Hepatocyte (in vitro differentiated cells): ENCODE results near the gene TXNL1. TPM values are rescaled to one million over a fixed set of nuclear protein-coding genes. Genes with fewer than 3 reads are reported as not detected.

Experiments used
- DNase-seq: peaks from one replicate; pipeline ENCODE4 v3.0.0-alpha.2; 2016; ENCODE audit warnings: low spot score
- H2AFZ ChIP-seq: fragments of 200-600 bp; sonication (generic); 2 replicates; pipeline ENCODE4 v1.6.0; 2016; ENCODE audit warnings: antibody characterized with exemption, mild to moderate bottlenecking
- H3K27ac ChIP-seq: fragments of 200-600 bp; sonication (generic); 2 replicates; pipeline ENCODE4 v1.5.1; 2016; ENCODE audit warnings: mild to moderate bottlenecking
- H3K27me3 ChIP-seq: fragments of 200-600 bp; sonication (generic); 2 replicates; pipeline ENCODE4 v1.6.1; 2016
- H3K36me3 ChIP-seq: fragments of 200-600 bp; sonication (generic); replicated peaks from 2 replicates; pipeline ENCODE4 v1.5.1; 2016; ENCODE audit warnings: low read depth; ENCODE audit not compliant: insufficient read depth
- H3K4me1 ChIP-seq: fragments of 200-600 bp; sonication (generic); 2 replicates; pipeline ENCODE4 v1.5.1; 2016; ENCODE audit warnings: mild to moderate bottlenecking, moderate library complexity; ENCODE audit not compliant: insufficient read depth
- H3K4me2 ChIP-seq: fragments of 200-600 bp; sonication (generic); 2 replicates; pipeline ENCODE4 v1.6.0; 2016
- H3K4me3 ChIP-seq: fragments of 200-600 bp; sonication (generic); 2 replicates; pipeline ENCODE4 v1.5.1; 2016; ENCODE audit warnings: mild to moderate bottlenecking
- H3K79me2 ChIP-seq: fragments of 200-600 bp; sonication (generic); 2 replicates; pipeline ENCODE4 v1.6.0; 2017; ENCODE audit warnings: mild to moderate bottlenecking
- H3K9me2 ChIP-seq: fragments of 200-600 bp; sonication (generic); replicated peaks from 2 replicates; pipeline ENCODE4 v1.6.0; 2017; ENCODE audit warnings: mild to moderate bottlenecking; ENCODE audit not compliant: insufficient read depth
- H3K9me3 ChIP-seq: fragments of 200-600 bp; sonication (generic); 2 replicates; pipeline ENCODE4 v1.5.1; 2016; ENCODE audit warnings: low read depth, mild to moderate bottlenecking
- H4K20me1 ChIP-seq: fragments of 200-600 bp; sonication (generic); 2 replicates; pipeline ENCODE4 v1.6.0; 2016; ENCODE audit warnings: mild to moderate bottlenecking; ENCODE audit not compliant: insufficient read depth, poor library complexity, severe bottlenecking
- CTCF ChIP-seq: fragments of 200-600 bp; sonication (generic); IDR thresholded peaks from 2 replicates; pipeline ENCODE4 v1.5.1; 2016; ENCODE audit warnings: antibody characterized with exemption, mild to moderate bottlenecking; ENCODE audit not compliant: poor library complexity
- EZH2 ChIP-seq: fragments of 200-600 bp; sonication (generic); IDR thresholded peaks from 2 replicates; pipeline ENCODE4 v1.6.1; 2016; ENCODE audit warnings: antibody characterized with exemption, mild to moderate bottlenecking, borderline replicate concordance
- EZH2phosphoT487 ChIP-seq: fragments of 200-600 bp; sonication (generic); IDR thresholded peaks from one replicate; pipeline ENCODE4 v1.6.1; 2018; ENCODE audit warnings: antibody characterized with exemption, mild to moderate bottlenecking, low read depth, moderate library complexity; ENCODE audit not compliant: unreplicated experiment, severe bottlenecking
- WGBS: methylation state at CpG from one replicate; pipeline ENCODE4 v1.1.6; 2016; ENCODE audit warnings: low lambda C conversion rate; ENCODE audit errors: missing lambda C conversion rate; 5-methylcytosine and 5-hydroxymethylcytosine counted together
- polyA plus RNA-seq: library from polyadenylated mRNA; unstranded; fragments of >200 nt; fragmentation: Nextera tagmentation; extraction: Ambion mirVana; gene quantifications from 2 replicates; pipeline ENCODE4 v1.2.1, GENCODE V29; 2016
- total RNA-seq: library from RNA; depleted of rRNA; stranded (reverse); fragments of >200 nt; gene quantifications from 2 replicates; pipeline ENCODE4 v1.2.3, GENCODE V29; 2014

TXNL1 gene
- total and polyA plus RNA-seq, 2 experiments from 2014 or later, result 60.8 to 77.0 TPM

- Histone ChIP-seq H3K9me3 (no peaks in the 10 kb centered on the region), H3K79me2 (no peaks in the 10 kb centered on the region), H3K27me3 (no peaks in the 10 kb centered on the region), H3K4me3 (no peak overlapping the region), H4K20me1 (no peaks in the 10 kb centered on the region), H3K4me2 (no peak overlapping the region), H3K27ac (no peak overlapping the region), H3K4me1 (peaks cover 7% of the 10 kb centered on the region), H2AFZ (no peak overlapping the region), H3K9me2 (no peaks in the 10 kb centered on the region), H3K36me3 (no peaks in the 10 kb centered on the region)
- DNase-seq, result no peak
- TF ChIP-seq EZH2phosphoT487, result no peak
- no peak for TF ChIP-seq CTCF
- TF ChIP-seq EZH2, result no peak
These were observed 58.9 kb downstream of the TXNL1 start for GRCh38 chr18:56579451-56579850.

GRCh38 chr18:56576826-56577573 lies 61.4 kb downstream of the TXNL1 start:
- 53% methylated on average over 14 of the region's 14 CpGs for WGBS
- Histone ChIP-seq H3K27ac (no peak overlapping the region), H3K4me2 (no peak overlapping the region), H3K9me2 (no peaks in the 10 kb centered on the region), H3K36me3 (no peaks in the 10 kb centered on the region), H2AFZ (no peak overlapping the region), H3K79me2 (no peaks in the 10 kb centered on the region), H3K4me3 (no peak overlapping the region), H4K20me1 (no peaks in the 10 kb centered on the region), H3K9me3 (no peaks in the 10 kb centered on the region), H3K27me3 (no peaks in the 10 kb centered on the region), H3K4me1 (peaks cover 7% of the 10 kb centered on the region)
- DNase-seq, result peak; percentile 13
- no peak for TF ChIP-seq EZH2
- no peak for TF ChIP-seq EZH2phosphoT487
- no peak for TF ChIP-seq CTCF

DNA sequence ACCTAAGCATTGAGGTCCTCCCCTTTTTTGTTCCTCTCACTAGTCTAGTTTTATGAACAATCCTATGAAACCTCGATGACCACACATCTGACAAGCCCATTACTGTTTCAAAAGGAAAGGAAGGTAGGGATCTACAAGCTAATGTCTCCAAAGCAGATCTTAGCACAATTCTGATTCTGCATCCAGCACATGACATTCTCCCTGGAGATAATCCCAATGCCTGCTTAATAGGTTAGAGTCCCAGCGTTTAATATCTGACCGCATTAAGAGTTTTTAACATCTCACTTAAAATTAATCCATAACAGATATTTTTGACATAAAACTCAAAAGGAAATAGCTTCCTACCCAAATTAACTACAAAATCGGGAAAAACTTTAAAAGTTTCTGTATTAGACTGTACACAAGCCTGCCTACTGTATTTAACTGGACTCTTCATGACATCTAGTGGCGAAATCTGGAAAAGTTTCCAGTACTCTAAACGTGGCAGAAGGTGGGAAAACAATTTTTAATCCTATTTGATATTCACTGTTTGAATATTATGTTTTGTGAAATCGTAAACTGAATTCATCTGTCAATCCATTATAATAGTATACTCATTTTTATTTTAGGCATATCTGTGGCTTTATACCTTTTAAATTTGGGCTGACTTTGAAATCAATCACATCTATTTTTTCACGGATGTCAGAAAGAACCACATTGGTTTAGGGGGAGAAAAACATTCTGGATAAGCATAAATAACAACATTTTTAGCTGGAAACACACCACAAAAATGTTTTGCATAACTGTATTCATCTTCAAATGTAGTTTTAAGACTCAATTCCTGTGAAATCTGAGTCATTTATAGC lies 62.4 kb downstream of the TXNL1 start:
- Histone ChIP-seq H3K36me3 (no peaks in the 10 kb centered on the region), H4K20me1 (no peaks in the 10 kb centered on the region), H3K4me2 (peak overlapping the region; percentile 26), H3K27me3 (no peaks in the 10 kb centered on the region), H3K79me2 (no peaks in the 10 kb centered on the region), H3K4me3 (no peak overlapping the region), H2AFZ (no peak overlapping the region), H3K4me1 (peaks cover 7% of the 10 kb centered on the region), H3K9me2 (no peaks in the 10 kb centered on the region), H3K9me3 (no peaks in the 10 kb centered on the region), H3K27ac (no peak overlapping the region)
- 36% methylated on average over 8 of the region's 8 CpGs for WGBS
- peak; percentile 70 for DNase-seq
- TF ChIP-seq CTCF, result peak; percentile 90
- no peak for TF ChIP-seq EZH2
